Right lobe of liver (tissue), 6 donors: ENCODE results near the gene ZDHHC13. TPM values are rescaled to one million over a fixed set of nuclear protein-coding genes. Genes with fewer than 3 reads are reported as not detected.

Experiments used
- ATAC-seq, 4 donors: fragments of 200-7000 bp; cut with Tn5 transposase; one replicate each; pipeline ENCODE4 v1.9.1; 2020; ENCODE audit warnings: mild to moderate bottlenecking in 4 of 4, moderate library complexity in 4 of 4
- DNase-seq, 3 donors: peaks; one replicate each; pipeline ENCODE4 v3.0.0-alpha.2; 2020
- H3K27ac ChIP-seq, 3 donors: fragments of 200-600 bp; one replicate each; pipeline ENCODE4 v1.8.0; 2022
- H3K27me3 ChIP-seq, 2 donors: fragments of 200-600 bp; one replicate each; pipeline ENCODE4 v1.8.0; 2022
- H3K36me3 ChIP-seq, 4 donors: fragments of 200-600 bp; sonication (generic) in 1 of 4; one replicate each; pipeline versions ENCODE4 v1.5.1 to v1.8.0; 2017 to 2022; ENCODE audit warnings: control low read depth in 1 of 4
- H3K4me1 ChIP-seq, 4 donors: fragments of 200-600 bp; sonication (generic) in 1 of 4; one replicate each; pipeline versions ENCODE4 v1.5.1 to v1.8.0; 2017 to 2022; ENCODE audit warnings: control low read depth in 1 of 4
- H3K4me3 ChIP-seq, 3 donors: fragments of 200-600 bp; one replicate each; pipeline ENCODE4 v1.8.0; 2022
- H3K9me3 ChIP-seq, 4 donors: fragments of 200-600 bp; sonication (generic) in 1 of 4; one replicate each; pipeline versions ENCODE4 v1.5.1 to v1.8.0; 2017 to 2022; ENCODE audit warnings: control low read depth in 1 of 4
- POLR2A ChIP-seq: fragments of 450-650 bp; IDR thresholded peaks from one replicate; pipeline ENCODE4 v1.6.1; 2017; ENCODE audit warnings: antibody characterized with exemption, mild to moderate bottlenecking
- WGBS: methylation state at CpG from one replicate; pipeline ENCODE4 v1.1.6; 2018; ENCODE audit warnings: low coverage, low lambda C conversion rate; ENCODE audit not compliant: insufficient coverage; ENCODE audit errors: missing lambda C conversion rate; 5-methylcytosine and 5-hydroxymethylcytosine counted together
- intact Hi-C, 2 donors: fragments of 100-400 bp; cut with DNase I; formaldehyde crosslinking; loops; one replicate each; pipeline versions ENCODE4 v1.11.2 to v1.14.1; 2022
- total RNA-seq, 6 experiments: library from RNA; depleted of rRNA in 2 of 6; stranded (reverse); fragments of >200 nt in 2 of 6; fragmentation: NEBNext Ultra II Directional in 3 of 6; extraction: Animal tissue kit (Norgen Biotek cat#: 25700) in 3 of 6; gene quantifications; one replicate each; pipeline versions ENCODE4 v1.1.0 to v1.2.4, GENCODE V29; 2016 to 2023
- TF ChIP-seq, protein P1 (sequence below), 4 donors: fragments of 200-600 bp in 3 of 4; fragments of 450-650 bp in 1 of 4; IDR thresholded peaks; one replicate each; pipeline versions ENCODE4 v1.5.1 to v1.8.0; 2016 to 2022; ENCODE audit warnings: antibody characterized with exemption in 4 of 4, mild to moderate bottlenecking in 2 of 4
- donor health status: DM: no; HTN: yes; CAD: no.
- donor health status: DM: no; HTN: no; CAD: no.
- donor health status: DM: no; HTN: no; CAD: no.
- donor health status: DM: no; HTN: yes; CAD: no.
- donor health status: DM: no; HTN: yes; CAD: no.

ZDHHC13 gene
- total RNA-seq, 6 experiments from 2014 or later: 0.73 to 4.2 (median 2.2) TPM

- Histone ChIP-seq H3K4me1 (peaks cover 0 to 8% (median 0%) of the 10 kb centered on the region in 4 donors), H3K36me3 (no peaks in the 10 kb centered on the region)
- WGBS: 74% methylated on average over 2 of the region's 2 CpGs
These were observed 47.9 kb downstream of the ZDHHC13 start for GRCh38 chr11:19164881-19165280.

DNA sequence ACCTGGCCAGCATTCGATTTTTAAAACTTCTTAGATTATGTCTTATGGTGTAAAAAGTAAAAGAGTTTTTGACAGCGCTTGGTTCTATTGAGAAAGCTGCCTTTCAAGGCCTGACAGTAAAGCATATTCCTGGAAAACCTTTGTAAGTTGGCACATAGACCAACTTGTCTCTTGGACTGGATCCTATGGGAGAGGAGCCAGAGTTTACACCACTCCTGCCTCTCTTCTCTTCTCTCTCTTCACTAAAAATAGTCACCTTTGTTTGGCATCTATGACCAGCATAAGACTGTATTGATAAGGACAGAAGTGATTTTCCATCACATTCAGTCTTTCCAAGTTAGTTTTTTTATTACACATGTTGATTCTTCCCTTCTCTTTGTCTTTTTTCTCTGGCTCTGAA lies 51.1 kb downstream of the ZDHHC13 start:
- 56% methylated on average over 2 of the region's 2 CpGs for WGBS
- intact Hi-C loops: no loop called here
- Histone ChIP-seq H3K4me3 (no peak overlapping the region), H3K4me1 (peaks cover 0 to 8% (median 0%) of the 10 kb centered on the region in 4 donors), H3K27ac (no peak overlapping the region), H3K36me3 (no peaks in the 10 kb centered on the region), H3K27me3 (no peaks in the 10 kb centered on the region), H3K9me3 (no peaks in the 10 kb centered on the region)
- TF ChIP-seq, protein P1, sequence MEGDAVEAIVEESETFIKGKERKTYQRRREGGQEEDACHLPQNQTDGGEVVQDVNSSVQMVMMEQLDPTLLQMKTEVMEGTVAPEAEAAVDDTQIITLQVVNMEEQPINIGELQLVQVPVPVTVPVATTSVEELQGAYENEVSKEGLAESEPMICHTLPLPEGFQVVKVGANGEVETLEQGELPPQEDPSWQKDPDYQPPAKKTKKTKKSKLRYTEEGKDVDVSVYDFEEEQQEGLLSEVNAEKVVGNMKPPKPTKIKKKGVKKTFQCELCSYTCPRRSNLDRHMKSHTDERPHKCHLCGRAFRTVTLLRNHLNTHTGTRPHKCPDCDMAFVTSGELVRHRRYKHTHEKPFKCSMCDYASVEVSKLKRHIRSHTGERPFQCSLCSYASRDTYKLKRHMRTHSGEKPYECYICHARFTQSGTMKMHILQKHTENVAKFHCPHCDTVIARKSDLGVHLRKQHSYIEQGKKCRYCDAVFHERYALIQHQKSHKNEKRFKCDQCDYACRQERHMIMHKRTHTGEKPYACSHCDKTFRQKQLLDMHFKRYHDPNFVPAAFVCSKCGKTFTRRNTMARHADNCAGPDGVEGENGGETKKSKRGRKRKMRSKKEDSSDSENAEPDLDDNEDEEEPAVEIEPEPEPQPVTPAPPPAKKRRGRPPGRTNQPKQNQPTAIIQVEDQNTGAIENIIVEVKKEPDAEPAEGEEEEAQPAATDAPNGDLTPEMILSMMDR (IDR thresholded peaks at IDR 0.05): no peak
- no peak for TF ChIP-seq POLR2A
- peak; percentile 84 to 94 (median 88) for ATAC-seq
- DNase-seq: no peak

More at GRCh38 chr11:19164881-19165280, 47.9 kb downstream of the ZDHHC13 start:
- intact Hi-C loops: no loop called here
- H3K27ac ChIP-seq: no peak overlapping the region
- ATAC-seq (no peak), DNase-seq (no peak)
- no peaks in the 10 kb centered on the region for H3K9me3 ChIP-seq
- no peak overlapping the region for H3K4me3 ChIP-seq
- no peaks in the 10 kb centered on the region for H3K27me3 ChIP-seq
- no peak for TF ChIP-seq POLR2A
- TF ChIP-seq, protein P1 (IDR thresholded peaks at IDR 0.05): no peak

DNA sequence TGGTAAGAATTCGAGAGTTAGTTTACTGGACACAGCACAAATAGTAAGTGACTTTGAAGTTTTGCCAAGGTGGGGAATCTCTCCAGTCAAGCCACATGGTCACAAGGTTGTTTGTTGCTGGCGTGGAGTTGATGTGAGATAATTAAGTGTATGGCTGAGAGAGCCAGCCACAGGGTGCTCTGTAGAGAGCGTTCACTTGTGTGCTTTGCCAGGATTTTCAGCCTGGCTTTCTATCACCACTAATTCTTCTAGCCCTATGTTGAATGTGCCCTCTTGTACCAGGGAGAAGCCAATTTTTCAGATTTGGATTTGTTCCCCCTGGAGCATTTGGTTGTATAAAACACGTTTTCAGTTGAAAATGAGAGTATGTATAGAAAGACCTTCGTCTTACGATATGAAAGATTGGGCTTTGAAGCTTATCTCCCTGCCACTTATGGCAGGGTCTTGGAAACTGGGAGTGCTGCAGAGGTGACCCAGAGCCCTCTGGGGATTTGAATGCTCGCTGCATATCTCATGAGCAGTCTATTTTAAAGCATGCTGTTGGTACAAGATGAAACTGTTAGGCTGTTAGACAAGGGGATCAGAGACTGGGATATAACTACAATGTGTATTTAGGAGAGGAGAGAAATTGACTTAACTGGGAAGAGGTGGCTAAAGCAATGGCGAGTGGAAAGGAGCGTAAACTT lies 56.2 kb downstream of the ZDHHC13 start:
- DNase-seq (no peak), ATAC-seq (no peak)
- H3K4me3 ChIP-seq: no peak overlapping the region
- intact Hi-C loops: no loop called here
- no peak for TF ChIP-seq POLR2A
- TF ChIP-seq, protein P1 (IDR thresholded peaks at IDR 0.05): no peak
- H3K27me3 ChIP-seq: no peaks in the 10 kb centered on the region
- H3K36me3 ChIP-seq: no peaks in the 10 kb centered on the region
- no peaks in the 10 kb centered on the region for H3K9me3 ChIP-seq
- WGBS: 84% methylated on average over 9 of the region's 9 CpGs
- H3K4me1 ChIP-seq: peaks cover 0 to under 1% (median 0%) of the 10 kb centered on the region in 4 donors
- no peak overlapping the region for H3K27ac ChIP-seq

DNA sequence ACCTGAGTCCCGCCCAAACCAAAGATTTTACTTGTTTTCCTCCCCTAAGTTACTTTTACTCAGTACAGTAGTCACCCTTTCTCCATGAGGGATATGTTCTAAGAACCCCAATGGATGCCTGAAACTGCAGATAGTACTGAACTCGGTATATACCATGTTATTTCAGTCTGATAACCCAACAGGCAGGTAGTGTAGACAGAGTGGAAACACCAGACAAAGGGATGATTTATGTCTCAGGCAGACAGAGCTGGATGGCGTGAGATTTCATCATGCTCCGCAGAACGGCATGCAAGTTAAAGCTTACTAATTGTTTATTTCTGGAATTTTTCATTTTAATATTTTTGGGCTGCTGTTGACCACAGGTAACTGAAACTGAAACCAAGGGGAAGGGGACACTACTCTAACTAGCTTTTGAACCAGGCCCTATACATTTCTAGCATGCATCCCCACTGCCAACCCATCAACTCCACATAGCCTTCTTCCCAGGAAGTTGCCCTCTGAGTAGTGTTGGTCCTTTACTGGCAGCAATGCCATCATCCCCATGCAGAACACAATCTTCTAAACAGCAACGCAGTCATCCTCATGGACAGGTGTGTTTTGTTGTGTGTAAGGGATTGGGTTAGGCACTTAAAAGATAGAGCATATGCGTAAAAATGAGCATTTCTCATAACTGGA lies 57.1 kb downstream of the ZDHHC13 start:
- H3K4me1 ChIP-seq: no peaks in the 10 kb centered on the region
- H3K27me3 ChIP-seq: no peaks in the 10 kb centered on the region
- H3K9me3 ChIP-seq: no peaks in the 10 kb centered on the region
- DNase-seq (no peak), ATAC-seq (no peak)
- 93% methylated on average over 6 of the region's 7 CpGs for WGBS
- no peak for TF ChIP-seq POLR2A
- TF ChIP-seq, protein P1 (IDR thresholded peaks at IDR 0.05): no peak
- no peak overlapping the region for H3K4me3 ChIP-seq
- no peaks in the 10 kb centered on the region for H3K36me3 ChIP-seq
- intact Hi-C loops: no loop called here
- H3K27ac ChIP-seq: no peak overlapping the region
